TTC549 (cell line): Measurements from ENCODE around the gene DPP4.

Experiments used
- FAIRE-seq: peaks from 2 replicates; lab custom pipeline; 2012; peaks lifted over from hg19 to GRCh38; lab: Jason Lieb, UNC

DPP4 gene

DNA sequence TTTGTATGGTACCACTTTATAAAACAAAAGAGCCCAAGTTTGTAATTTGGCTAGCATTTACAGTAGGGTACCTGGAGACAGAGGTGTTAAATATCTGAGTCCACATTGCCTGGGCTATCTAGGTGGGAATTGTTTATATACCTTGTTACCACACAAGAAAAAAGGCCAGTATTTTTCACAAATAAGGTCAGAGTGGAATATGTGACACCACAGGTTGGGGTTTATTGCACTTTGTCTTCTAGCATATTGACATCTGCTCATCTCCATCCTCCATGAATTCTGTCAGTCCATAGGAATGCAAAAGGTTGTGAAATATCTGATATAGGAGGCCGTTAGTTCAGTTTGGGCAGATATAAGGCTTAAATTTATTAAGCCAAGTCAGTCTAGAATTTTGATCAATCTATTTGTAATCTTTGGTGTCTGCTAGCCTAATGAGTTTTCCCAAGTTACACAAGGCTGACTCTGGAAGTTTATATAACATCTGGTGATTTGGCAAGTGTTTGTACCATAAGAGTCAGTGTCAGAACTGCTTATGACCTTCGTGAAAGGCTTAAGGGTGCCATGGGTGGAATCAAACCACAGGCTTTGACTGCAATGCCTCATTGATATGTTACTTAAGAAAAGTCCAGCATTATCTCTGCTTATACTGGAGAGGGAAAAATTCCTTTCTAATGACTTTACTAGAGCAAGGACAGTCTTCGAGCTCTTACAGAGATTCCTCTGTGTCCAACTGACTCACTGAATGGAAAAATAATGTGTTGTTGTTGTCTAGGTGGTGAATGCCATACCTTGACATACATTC is 11.3 kb upstream of the DPP4 start:
- no peak for FAIRE-seq

DNA sequence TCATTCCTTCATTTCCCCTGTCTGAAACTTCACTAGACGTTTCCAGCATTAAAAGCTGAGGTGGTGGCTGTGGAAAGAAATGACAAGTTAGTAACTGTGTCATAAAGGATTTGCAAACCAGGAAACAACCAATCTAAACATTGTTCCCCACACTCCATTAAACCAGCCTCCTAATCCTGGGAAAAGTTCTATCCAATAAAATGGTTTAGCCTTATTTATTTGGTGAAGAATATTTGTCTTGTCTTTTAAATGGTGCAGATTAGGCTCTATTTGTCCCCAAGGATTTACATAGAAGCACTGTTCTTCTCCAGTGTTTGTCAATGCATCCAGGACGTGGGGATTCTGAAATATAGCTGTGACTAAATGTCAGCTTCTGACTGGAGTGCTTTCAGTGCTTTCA is 10.5 kb upstream of the DPP4 start:
- FAIRE-seq, result no peak

DNA sequence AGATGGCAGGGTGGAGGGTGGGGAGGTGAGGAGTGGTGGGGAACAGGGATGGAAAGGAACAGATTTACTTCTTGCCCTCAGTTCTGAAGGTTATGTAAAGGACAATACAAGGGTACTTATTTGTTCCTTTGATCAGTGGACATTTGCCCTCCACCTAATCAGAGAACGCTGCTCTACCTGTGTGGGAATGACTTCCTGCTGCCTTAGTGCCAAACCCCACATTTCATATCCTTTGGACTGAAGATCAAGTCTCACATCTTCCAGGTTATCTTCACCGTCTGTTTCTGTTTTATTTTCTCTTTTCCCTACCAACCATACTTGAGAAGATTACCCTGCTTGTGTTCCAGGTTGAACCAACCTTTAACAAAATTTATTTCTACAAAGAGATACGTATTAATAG is 8.7 kb upstream of the DPP4 start:
- FAIRE-seq, result no peak

DNA sequence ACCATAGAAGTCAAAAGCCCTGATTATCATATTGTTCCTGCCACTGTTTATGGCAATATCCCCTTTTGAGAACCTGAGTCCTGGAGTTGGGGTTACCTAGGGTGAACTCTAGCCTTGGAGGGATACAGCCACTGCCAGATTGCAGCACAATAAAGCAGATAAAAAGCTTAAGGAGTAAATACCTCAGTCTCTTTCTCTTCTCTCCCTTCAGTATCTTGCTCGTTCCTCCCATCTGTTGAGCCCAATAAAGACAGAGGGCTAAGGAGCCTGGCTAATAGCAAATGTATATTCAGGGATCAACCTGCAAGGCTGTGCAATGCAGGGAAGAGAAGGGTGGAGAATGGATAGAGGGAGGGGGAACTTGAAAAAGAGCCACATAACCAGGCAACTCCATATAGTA is 8.0 kb upstream of the DPP4 start:
- FAIRE-seq, result no peak

DNA sequence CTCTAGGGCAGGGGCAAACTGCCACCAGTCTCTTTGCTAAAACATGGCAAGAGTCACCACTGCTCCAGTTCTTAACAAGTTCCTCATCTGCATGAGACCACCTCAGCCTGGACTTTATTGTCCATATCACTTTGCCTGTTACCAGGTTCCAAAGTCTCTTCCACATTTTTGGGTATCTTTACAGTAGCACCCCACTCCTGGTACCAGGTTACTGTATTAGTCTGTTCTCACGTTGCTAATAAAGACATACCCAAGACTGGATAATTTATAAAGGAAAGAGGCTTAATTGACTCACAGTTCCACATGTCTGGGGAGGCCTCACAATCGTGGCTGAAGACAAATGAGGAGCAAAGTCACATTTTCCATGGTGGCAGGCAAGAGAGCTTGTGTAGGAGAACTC is 5.5 kb upstream of the DPP4 start:
- FAIRE-seq, result no peak

DNA sequence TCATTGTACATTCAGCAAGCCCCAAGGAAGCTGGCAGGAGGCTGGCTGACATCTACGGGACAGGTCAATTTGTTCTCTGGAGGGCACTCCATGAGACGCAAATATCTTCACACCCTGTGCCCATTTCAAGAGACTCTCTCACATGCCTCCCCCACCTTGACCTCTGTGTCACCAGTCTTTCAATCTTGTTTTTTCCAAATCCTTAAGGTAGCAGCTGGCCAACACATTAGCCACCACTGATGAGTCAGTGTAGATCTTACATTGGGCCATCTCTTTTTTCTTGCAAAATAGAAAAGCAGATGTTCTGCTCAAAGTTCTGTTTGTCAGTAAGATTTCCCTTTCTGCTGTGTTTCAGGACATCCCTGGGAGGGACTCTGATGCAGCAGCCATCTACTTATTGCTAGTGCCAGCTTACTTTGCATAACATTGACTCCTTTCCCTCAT is 1.7 kb upstream of the DPP4 start:
- FAIRE-seq, result no peak

DNA sequence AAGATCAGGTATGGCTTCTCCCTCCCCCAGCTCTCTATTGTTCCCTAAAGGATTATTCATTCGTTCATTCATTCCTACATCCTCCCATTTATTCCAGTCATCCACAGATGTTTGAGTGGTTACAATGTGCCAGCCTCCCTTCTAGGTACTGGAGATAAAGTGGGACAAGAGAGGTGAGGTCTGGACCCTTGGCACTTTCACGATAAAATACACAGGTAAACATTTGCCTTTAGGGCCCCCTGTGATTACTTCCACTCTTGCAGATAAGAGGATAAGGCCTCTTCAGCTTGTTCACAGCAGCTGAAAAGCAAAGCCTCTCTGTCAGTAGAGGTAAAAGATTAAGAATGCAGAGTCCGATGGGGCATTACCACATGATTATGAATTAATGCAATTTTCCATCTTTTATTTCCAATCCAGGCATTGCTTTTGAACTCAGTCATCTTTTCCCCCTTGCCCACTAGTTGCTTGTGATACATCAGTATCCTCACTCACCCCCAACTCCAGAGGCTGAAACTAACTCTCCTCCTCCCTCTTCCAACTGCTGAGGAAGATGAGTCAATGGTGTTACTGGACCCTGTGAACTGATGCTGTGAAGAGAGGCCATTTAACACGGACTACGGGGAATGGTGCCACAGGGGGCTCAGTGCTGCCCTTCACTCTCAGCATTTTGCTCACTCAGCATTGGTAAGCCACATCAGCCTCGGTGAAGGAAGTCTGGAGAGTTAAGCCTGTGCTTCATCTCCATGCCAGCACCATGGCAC is 1.1 kb upstream of the DPP4 start:
- no peak for FAIRE-seq

DNA sequence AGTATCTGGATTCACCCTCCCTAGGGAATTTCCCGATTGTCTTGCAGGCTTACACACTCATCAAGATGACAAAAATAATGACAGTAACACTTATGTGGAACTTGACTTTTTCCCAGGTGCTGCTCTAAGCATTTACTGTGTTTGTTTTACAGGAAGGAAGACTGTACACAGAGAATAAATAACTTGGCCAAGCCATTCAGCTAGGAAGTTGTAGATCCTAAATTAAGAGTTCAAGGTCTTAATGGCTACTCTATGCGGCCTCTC is 549 bp upstream of the DPP4 start:
- FAIRE-seq, result no peak

DNA sequence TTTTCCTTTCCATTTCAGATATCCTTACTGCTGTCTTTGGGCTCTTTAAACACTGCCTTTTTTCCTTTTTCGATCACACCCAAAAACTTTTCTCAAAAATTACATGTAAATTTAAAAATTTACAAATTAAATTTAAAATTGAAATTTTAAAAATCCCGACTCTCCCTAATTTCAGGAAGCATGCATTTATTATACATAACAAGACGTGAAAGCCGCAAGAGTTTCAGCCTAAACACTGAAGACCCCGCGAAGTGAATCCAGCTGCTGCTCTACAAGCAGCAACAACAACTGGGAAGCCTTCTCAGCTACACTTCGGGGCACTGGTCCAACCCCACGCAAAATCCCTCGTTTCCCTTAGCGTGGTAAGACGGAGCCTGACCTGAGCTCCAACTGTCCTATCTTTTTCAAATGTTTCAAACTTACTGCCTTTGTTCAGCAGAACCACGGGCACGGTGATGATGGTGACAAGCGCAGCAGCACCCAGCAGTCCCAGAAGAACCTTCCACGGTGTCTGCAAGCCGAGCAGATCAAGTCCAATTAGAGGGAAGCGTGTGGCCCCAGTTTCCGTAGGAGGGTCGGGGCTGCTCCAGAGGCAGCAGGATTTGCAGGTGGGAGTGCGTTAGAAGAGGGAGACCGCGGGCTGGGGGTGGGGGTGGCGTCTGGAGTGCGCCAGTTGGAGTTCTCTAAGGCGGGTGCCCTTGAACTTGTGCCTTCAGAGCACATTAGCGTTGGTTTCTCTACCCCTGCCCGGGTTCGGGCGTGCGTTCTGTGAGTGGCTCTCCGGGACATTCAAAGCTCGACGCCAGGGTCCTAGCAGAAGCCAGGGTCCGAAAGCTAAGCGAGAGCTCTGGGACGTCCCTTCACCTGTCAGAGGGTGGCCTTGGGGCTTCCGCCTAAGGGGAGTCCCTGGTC is 783 bp downstream of the DPP4 start:
- FAIRE-seq, result no peak

DNA sequence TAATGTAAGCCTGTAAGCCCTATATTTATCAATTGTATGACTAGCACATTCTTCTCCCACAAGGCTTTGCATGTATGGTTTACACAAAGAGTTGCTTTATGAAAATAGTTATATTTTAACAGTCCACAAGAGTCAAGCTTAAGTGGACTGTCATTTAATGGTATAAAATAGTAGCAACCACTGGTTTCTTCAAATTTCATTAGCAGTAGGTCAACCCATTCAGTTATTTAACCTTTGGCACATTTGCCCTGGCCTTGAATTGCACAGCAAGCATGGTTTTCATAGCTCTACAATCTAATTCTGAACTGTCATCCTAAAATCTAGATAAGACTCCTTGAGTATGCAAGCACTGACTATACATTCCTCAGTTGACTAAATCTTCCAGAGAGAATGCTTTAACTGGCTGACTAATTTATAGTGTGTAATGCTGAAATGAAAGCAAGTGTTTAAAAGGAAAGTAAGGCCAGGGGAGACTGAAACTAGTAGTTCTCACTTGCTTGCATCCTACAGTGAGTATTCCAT is 1.8 kb downstream of the DPP4 start:
- no peak for FAIRE-seq

DNA sequence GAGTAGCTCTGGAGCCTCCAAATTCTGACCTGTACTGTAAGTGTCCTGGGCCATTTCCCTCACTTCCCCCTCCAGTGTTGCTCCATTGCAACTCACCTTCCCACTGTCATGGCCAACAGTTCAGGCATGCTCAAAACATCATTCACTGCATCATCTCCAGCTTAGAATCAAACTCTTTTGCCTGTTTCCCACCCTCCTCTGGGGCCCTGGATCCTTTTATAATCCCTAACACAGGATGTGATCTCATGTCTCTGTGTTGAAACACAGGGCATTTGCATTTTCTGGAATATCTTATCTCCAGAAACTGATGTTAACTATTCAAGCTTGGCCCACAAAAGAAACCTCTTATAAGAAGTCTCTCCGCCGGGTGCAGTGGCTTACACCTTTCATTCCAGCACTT is 3.0 kb downstream of the DPP4 start:
- no peak for FAIRE-seq

DNA sequence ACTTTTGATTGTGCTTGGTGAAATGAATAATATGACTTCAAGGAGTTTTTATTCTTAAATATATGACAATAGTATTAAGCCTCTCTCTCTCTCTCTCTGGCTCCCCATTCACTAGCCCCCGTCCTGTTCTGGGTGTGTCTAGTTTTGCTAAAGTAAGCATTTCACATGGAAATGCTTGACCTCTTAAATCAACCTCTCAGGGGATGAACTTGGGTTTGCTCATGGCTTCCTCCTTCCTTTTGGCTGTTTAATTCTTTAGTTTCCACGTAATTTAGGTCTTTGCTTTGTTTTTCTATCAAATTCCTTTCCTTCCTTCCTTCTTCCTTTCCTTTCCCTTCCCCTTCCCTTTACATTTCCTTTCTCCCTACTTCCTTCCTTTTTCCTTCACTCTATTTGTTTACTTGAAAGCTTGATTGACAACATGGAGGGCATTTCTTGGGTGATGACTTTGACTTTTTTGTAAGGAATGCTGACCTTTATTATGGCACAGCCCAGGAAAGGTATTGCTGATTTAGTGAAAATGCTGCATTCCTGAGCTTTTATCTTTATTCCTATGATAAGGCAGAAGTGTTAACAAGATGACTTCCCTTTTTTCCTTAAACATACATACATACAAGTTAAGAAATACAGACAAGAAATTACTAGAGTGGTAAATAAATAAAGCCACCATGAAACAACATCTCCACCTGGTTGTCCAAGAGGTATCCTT is 3.6 kb downstream of the DPP4 start:
- no peak for FAIRE-seq

DNA sequence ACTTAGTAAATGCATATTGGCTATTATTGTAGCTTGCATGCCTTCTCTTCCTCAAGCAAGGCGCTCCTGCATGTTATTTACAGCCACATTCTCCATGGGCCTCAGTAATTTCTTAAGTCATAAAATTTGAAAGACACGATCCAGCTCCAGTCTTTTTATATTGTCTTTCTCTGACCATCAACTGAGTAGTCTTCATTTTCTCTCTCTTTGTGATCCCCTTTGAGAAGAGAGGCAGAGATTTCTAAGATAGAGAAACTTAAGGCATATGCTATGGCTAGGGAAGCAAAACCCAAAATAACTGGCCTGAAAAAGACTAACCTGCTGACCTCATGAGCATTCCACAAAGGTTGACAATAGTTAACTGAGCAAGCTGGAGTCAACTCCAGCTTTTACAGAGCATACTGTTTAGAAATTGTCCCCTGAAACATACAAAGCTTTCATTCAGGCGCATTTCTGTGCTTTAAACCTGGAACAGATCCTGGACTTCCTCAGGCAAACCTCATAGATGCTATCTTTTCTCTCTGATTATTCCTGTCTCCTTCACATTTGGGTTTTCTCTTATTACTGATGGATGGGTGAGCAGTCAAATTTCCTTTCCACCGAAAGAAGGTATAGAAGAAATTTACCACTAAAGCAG is 4.6 kb downstream of the DPP4 start:
- no peak for FAIRE-seq

DNA sequence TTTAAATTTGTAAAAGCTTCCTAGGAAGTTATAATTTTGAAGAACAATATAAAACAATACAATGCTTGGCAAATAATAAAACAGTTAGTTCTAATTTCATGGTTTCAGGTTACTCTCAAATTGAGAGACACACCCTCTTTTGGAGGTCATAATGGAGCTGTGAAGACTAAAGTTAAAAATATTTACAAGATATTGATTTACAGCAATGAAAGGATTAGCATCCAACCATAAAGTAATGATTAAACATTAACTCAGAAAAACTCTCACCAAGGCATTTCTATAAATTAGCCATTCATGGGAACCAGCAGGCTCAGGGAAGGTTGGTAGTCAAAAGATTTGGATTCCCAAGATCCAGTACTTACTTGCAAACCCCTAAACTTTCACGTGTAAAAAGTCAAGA is 6.4 kb downstream of the DPP4 start:
- FAIRE-seq, result no peak

DNA sequence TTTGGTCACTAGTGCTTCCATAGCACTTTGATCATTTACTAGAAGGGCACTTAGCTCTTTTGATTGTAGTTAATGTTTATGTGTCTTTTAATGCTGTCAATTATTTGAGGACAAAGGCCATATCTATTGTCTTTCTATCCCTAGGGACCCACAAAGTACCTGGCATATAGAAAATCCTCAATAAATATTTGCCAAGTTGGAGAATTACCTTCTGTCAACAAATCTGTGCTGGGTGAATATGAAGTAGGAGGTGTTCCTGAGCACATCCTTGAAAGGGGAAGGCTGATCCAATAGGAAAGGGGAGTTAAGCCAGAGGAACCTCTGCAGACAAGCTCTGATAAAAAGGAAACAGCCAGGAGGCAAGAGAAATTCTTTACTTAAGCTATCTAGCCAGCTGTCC is 8.2 kb downstream of the DPP4 start:
- FAIRE-seq, result no peak

DNA sequence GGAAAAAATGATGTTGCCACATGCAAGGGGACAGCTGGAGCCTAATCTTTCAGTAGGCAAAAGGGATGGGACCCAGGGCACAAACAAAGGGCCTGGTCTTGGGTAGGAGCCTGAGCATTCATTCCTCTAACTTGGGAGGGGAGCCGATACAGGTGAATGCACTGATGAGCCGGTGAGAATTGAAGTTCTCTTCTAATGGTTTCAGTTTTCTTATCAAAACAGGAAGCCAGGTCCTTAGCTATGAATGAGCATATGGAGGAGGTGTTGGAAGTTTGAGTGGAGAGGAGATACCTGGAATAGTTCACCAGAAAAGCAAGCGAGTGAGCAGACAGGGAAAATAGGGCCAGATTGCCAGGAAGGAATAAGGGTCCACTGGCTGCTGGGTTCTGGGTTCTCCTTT is 10.1 kb downstream of the DPP4 start:
- FAIRE-seq, result no peak

DNA sequence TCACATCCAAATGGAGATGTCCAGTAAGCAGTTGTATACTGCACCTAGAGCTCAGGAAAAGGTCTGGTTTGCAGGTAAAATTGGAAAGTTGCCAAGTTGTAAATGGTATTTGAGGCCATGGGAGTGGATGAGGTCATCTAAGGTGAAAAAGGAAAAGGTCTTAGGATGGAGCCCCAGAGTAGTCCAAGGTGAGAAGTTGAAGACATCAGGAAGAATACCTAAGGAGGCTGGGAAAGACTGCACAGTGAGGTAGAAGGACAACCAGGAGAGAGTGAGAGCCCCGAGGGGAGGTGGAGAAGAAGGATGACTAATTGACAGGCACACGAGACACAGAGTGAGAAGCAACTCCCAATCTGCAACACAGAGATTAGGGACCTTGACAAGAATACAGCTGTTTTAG is 10.7 kb downstream of the DPP4 start:
- no peak for FAIRE-seq

DNA sequence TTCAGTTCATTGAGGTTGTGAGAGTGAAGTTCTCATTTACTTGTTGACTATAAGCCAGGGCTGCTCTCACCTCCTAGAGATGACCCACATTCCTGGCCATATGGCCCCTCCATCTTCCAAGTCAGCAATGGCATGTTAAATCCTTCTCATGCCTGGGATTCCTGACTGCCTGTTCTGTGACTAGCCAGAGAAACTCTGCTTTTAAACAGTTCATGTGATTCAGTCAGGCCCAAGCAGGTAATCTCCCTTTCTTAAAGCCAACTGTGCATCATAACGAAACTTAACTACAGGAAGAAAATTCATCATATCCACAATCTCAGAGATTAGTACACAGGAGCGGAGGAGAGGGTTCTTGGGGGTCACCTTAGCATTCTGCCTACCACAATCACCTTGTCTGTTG is 11.5 kb downstream of the DPP4 start:
- FAIRE-seq, result no peak

DNA sequence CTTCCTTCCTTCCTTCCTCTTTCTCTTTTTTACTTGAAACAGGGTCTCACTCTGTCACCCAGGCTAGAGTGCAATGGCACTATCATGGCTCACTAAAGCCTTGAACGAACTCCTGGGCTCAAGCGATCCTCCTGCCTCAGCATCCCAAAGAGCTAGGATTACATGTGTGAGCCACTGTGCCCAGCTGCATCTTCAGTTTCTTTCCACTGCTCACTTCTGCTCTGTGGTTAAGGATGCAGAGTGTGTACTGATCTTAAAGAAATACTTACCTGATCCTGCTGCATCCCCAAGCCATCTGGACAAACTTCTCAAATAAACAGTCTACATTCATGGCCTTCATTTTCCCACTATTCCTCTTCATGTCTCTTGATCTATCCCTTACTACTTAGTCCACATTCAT is 13.0 kb downstream of the DPP4 start:
- no peak for FAIRE-seq

DNA sequence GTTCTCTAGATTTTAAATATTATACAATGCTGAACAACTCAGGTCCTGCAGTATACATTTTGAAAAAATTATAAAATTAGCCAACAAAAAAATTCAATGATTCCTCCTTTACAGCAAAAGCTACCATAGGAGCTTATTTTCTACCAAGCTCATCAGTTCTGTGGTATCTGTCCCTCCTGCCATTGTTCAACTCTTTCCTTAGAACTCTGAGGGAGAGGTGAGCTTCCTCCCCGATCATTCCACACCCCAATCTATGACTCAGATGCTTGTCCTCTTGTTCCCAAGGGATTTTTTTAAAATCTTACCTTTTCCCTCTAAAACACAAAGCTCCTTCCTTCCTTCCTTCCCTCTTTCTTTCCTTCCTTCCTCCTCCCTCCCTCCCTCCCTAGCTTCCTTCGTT is 13.5 kb downstream of the DPP4 start:
- FAIRE-seq, result no peak

DNA sequence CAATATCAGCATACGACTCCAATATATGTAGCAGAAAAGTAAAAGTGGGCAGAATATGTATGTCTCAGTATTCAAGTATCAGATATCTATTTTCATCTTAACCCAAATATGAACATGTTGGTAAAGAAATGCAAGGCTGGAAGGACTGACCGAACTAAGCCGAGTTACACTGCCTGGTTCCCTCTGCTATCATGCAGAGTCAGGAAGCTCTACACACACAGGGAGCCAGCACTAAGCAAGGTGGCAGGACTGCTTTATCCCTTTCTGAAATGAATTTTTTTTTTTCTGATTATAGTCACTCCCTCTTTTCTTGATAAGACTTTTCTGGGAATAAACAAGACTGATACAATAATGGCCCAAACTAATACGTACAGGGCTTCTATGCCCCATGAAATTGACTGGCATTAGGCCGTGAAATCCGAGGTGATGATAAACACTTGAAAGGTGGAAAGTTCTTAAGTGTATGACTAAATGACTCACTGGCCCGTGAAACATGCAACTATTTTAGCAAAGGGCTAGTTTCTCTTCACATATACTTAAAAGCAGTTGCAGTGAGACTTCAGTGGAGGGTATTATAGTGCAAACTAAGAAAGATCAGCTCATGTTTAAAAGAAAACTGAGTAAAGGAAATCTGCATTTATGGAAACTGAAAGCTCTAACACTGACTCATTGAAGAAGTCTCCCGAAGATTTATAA is 14.9 kb downstream of the DPP4 start:
- FAIRE-seq, result no peak
